H1 (cell line): ENCODE measurements around the gene RAD23A. TPM values are rescaled to one million over a fixed set of nuclear protein-coding genes. Genes with fewer than 3 reads are reported as not detected.

Source experiments
- CBX8 ChIP-seq: fragments of 300-800, 300-1000 bp; sonication (generic); IDR thresholded peaks from 2 replicates; pipeline ENCODE4 v1.7.1; 2016; ENCODE audit warnings: low read depth, low read length, borderline replicate concordance
- FOSL1 ChIP-seq: IDR thresholded peaks from 2 replicates; pipeline ENCODE4 v1.6.1; 2011; ENCODE audit warnings: mild to moderate bottlenecking, low read depth, low read length, moderate library complexity; ENCODE audit not compliant: insufficient read depth
- GTF2F1 ChIP-seq: IDR thresholded peaks from 2 replicates; pipeline ENCODE4 v1.6.1; 2012; ENCODE audit warnings: low read depth, low read length, improper control_type of control experiment, borderline replicate concordance
- KDM4A ChIP-seq: IDR thresholded peaks from one replicate; pipeline ENCODE4 v1.7.1; 2012; ENCODE audit warnings: low read depth, mild to moderate bottlenecking, moderate library complexity, low read length, inconsistent platforms; ENCODE audit not compliant: severe bottlenecking
- KDM5A ChIP-seq: fragments of 200-600 bp; IDR thresholded peaks from 2 replicates; pipeline ENCODE4 v1.7.1; 2012; ENCODE audit warnings: mild to moderate bottlenecking, low read length, inconsistent platforms, mixed read lengths
- NANOG ChIP-seq: IDR thresholded peaks from 2 replicates; pipeline ENCODE4 v1.6.1; 2011; ENCODE audit warnings: low read length, low read depth, mild to moderate bottlenecking, inconsistent platforms; ENCODE audit not compliant: insufficient read depth, poor library complexity, severe bottlenecking
- RNF2 ChIP-seq: fragments of 200-900, 300-1000 bp; sonication (generic); IDR thresholded peaks from 2 replicates; pipeline ENCODE4 v1.7.1; 2016; ENCODE audit warnings: borderline replicate concordance, low read depth, mild to moderate bottlenecking, antibody characterized with exemption, low read length; ENCODE audit not compliant: poor library complexity, severe bottlenecking; ENCODE audit errors: missing control alignments
- SAP30 ChIP-seq: fragments of 300-600 bp; sonication (generic); IDR thresholded peaks from 2 replicates; pipeline ENCODE4 v1.7.1; 2012; ENCODE audit warnings: low read length, moderate library complexity, mild to moderate bottlenecking, inconsistent platforms; ENCODE audit not compliant: insufficient read depth, insufficient replicate concordance
- SIRT6 ChIP-seq: IDR thresholded peaks from one replicate; pipeline ENCODE4 v1.7.1; 2012; ENCODE audit warnings: low read length, inconsistent platforms
- SP1 ChIP-seq: IDR thresholded peaks from 2 replicates; pipeline ENCODE4 v1.6.1; 2011; ENCODE audit warnings: low read depth, low read length
- SP4 ChIP-seq: IDR thresholded peaks from 2 replicates; pipeline ENCODE4 v1.6.1; 2012; ENCODE audit warnings: low read length, inconsistent platforms
- TAF7 ChIP-seq: optimal IDR thresholded peaks from 2 replicates; pipeline ENCODE3; 2011; ENCODE audit warnings: low read depth, mild to moderate bottlenecking, inconsistent platforms, low read length, moderate library complexity, borderline replicate concordance
- TBP ChIP-seq: IDR thresholded peaks from 2 replicates; pipeline ENCODE4 v1.6.1; 2011; ENCODE audit warnings: low read depth, low read length, improper control_type of control experiment
- TEAD4 ChIP-seq: IDR thresholded peaks from 2 replicates; pipeline ENCODE4 v1.6.1; 2012; ENCODE audit warnings: low read depth, low read length, inconsistent platforms, mixed read lengths
- polyA plus RNA-seq, 7 experiments: library from polyadenylated mRNA; depleted of rRNA in 3 of 7; stranded (reverse) in 5 of 7; unstranded in 2 of 7; fragments of >200 nt in 5 of 7; fragments of 200-250 nt in 2 of 7; gene quantifications; 1 replicate in 5 of 7; 2 replicates in 1 of 7; 4 replicates in 1 of 7; pipeline versions ENCODE4 v1.2.1 to v1.2.3, GENCODE V29; 2011 to 2013; ENCODE audit warnings: missing spikeins in 2 of 7, mixed read lengths in 2 of 7
- total RNA-seq: library from RNA; stranded (reverse); fragmentation: NEBNext Ultra II Directional; extraction: Animal tissue kit (Norgen Biotek cat#: 25700); gene quantifications from 2 replicates; pipeline ENCODE4 v1.2.1, GENCODE V29; 2021
- TF ChIP-seq, protein P1 (sequence below): IDR thresholded peaks from 2 replicates; pipeline ENCODE4 v1.6.1; 2012; ENCODE audit warnings: low read length, inconsistent platforms
- TF ChIP-seq, protein P2 (sequence below): IDR thresholded peaks from 2 replicates; pipeline ENCODE4 v1.6.1; 2012; ENCODE audit warnings: inconsistent platforms

The RAD23A gene
- total and polyA plus RNA-seq, 2 of the 8 experiments (the other 6 are each of a cell fraction or from before 2014, with no cell fraction given) = 40.0 to 76.1 TPM

DNA sequence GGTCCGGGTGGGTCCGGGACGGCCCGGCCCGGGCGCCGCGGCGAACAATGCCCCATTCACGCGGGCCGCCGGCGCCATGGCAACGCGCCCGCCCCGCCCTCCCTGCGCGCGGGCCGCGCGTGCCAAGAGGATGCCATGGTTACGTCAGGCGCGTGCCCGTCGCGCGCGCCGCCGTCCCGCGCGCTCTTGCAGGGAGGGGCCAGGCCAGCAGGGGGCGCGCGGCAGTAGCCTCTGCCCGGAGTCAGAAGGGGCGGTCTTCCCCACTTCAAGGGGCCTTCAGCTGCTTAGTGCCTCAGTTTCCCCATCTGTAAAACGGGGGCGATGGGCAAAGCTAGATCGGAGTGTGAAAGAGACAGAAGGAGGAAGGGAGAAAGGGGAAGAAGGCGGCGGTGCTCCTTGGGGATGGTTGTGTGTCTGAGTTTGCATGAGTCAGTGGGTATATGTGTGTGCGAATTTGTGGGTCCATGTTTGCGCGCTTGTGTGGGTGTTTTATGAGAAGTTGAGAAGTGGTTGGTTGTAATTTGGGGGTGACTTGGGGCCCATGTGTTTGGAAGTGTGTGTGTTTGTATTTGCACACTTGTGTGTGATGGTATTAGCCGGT, 38.0 kb downstream of the RAD23A start (continued):
- TF ChIP-seq, protein P1, sequence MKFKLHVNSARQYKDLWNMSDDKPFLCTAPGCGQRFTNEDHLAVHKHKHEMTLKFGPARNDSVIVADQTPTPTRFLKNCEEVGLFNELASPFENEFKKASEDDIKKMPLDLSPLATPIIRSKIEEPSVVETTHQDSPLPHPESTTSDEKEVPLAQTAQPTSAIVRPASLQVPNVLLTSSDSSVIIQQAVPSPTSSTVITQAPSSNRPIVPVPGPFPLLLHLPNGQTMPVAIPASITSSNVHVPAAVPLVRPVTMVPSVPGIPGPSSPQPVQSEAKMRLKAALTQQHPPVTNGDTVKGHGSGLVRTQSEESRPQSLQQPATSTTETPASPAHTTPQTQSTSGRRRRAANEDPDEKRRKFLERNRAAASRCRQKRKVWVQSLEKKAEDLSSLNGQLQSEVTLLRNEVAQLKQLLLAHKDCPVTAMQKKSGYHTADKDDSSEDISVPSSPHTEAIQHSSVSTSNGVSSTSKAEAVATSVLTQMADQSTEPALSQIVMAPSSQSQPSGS = peak; percentile 57; the same call in 1 of the 2 replicates
- TF ChIP-seq SP4 = no peak
- no peak for TF ChIP-seq SIRT6
- no peak for TF ChIP-seq CBX8
- TF ChIP-seq KDM5A = no peak
- TF ChIP-seq SP1 = no peak
- no peak for TF ChIP-seq SAP30
- TF ChIP-seq RNF2 = no peak
- TF ChIP-seq TEAD4 = peak; percentile 85
- peak; percentile 73; the same call in 1 of the 2 replicates for TF ChIP-seq FOSL1
- TF ChIP-seq TBP = no peak
- TF ChIP-seq NANOG = no peak
- TF ChIP-seq KDM4A = no peak
- TF ChIP-seq TAF7 = no peak
- TF ChIP-seq GTF2F1 = no peak
- TF ChIP-seq, protein P2, sequence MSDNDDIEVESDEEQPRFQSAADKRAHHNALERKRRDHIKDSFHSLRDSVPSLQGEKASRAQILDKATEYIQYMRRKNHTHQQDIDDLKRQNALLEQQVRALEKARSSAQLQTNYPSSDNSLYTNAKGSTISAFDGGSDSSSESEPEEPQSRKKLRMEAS = peak; percentile 61; the same call in 1 of the 2 replicates
